ENCODE data around the gene LYZL1. TPM values are rescaled to one million over a fixed set of nuclear protein-coding genes. Genes with fewer than 3 reads are reported as not detected.

Gene LYZL1
- polyA plus RNA-seq, 1 donor from 2014 or later = not detected

GRCh38 chr10:29270883-29271282 is 18.0 kb upstream of the LYZL1 start:
- no peak for TF ChIP-seq REST (IDR thresholded peaks at IDR 0.05; ENCODE audit: borderline replicate concordance)
- no peak for TF ChIP-seq POLR2AphosphoS5 (IDR thresholded peaks at IDR 0.05)
- no peak for TF ChIP-seq EP300 (conservative IDR thresholded peaks at IDR 0.05; ENCODE audit: poor library complexity, severe bottlenecking)
- no peak for TF ChIP-seq RAD21 (conservative IDR thresholded peaks at IDR 0.05)
- no peak for TF ChIP-seq MXI1 (conservative IDR thresholded peaks at IDR 0.05; ENCODE audit: poor library complexity, severe bottlenecking)
- TF ChIP-seq EZH2 (IDR thresholded peaks at IDR 0.05; ENCODE audit: borderline replicate concordance, insufficient read depth, low read length, poor library complexity, severe bottlenecking) = no peak
- no peak for TF ChIP-seq TAF1 (IDR thresholded peaks at IDR 0.05; ENCODE audit: low read depth)
- no peak for TF ChIP-seq CTCF (IDR thresholded peaks at IDR 0.05; ENCODE audit: poor library complexity, severe bottlenecking)
- no peaks in the 10 kb centered on the region for H3K27me3 ChIP-seq (ENCODE audit: insufficient read depth, low read depth, low read length)
- H3K79me2 ChIP-seq (replicated peaks; ENCODE audit: insufficient read depth, low read length) = no peaks in the 10 kb centered on the region
- H3K27ac ChIP-seq (ENCODE audit: low read length) = no peak overlapping the region
- H3K9me2 ChIP-seq (ENCODE audit: insufficient read depth, low read length) = no peaks in the 10 kb centered on the region
- H3K4me3 ChIP-seq (ENCODE audit: low read length) = no peak overlapping the region
- no peak overlapping the region for H3K9ac ChIP-seq (ENCODE audit: low read length)
- H3K9me3 ChIP-seq (ENCODE audit: low read length) = no peaks in the 10 kb centered on the region
- no peaks in the 10 kb centered on the region for H3F3A ChIP-seq (ENCODE audit: insufficient read depth, low read length, poor library complexity, severe bottlenecking)
- no peak overlapping the region for H3K4me2 ChIP-seq (ENCODE audit: low read length)
- H4K20me1 ChIP-seq (ENCODE audit: insufficient read depth) = no peaks in the 10 kb centered on the region
- H3K36me3 ChIP-seq (ENCODE audit: insufficient read depth, low read length) = no peaks in the 10 kb centered on the region
- no peak overlapping the region for H2AFZ ChIP-seq (ENCODE audit: low read depth, low read length)

GRCh38 chr10:29271877-29272276 is 17.0 kb upstream of the LYZL1 start:
- Histone ChIP-seq H3K4me2 (ENCODE audit: low read length) (no peak overlapping the region), H3K4me3 (ENCODE audit: low read length) (no peak overlapping the region), H2AFZ (ENCODE audit: low read depth, low read length) (no peak overlapping the region), H3K27ac (ENCODE audit: low read length) (no peak overlapping the region), H3K36me3 (ENCODE audit: insufficient read depth, low read length) (no peaks in the 10 kb centered on the region), H3K9me3 (ENCODE audit: low read length) (no peaks in the 10 kb centered on the region), H3K79me2 (replicated peaks; ENCODE audit: insufficient read depth, low read length) (no peaks in the 10 kb centered on the region), H3K9me2 (ENCODE audit: insufficient read depth, low read length) (no peaks in the 10 kb centered on the region), H3F3A (ENCODE audit: insufficient read depth, low read length, poor library complexity, severe bottlenecking) (no peaks in the 10 kb centered on the region), H3K9ac (ENCODE audit: low read length) (no peak overlapping the region), H4K20me1 (ENCODE audit: insufficient read depth) (no peaks in the 10 kb centered on the region), H3K27me3 (ENCODE audit: insufficient read depth, low read depth, low read length) (no peaks in the 10 kb centered on the region)
- TF ChIP-seq TAF1 (IDR thresholded peaks at IDR 0.05; ENCODE audit: low read depth) (no peak), EP300 (conservative IDR thresholded peaks at IDR 0.05; ENCODE audit: poor library complexity, severe bottlenecking) (no peak), EZH2 (IDR thresholded peaks at IDR 0.05; ENCODE audit: borderline replicate concordance, insufficient read depth, low read length, poor library complexity, severe bottlenecking) (no peak), SMC3 (conservative IDR thresholded peaks at IDR 0.05; ENCODE audit: poor library complexity) (no peak), CTCF (IDR thresholded peaks at IDR 0.05; ENCODE audit: poor library complexity, severe bottlenecking) (no peak), MXI1 (conservative IDR thresholded peaks at IDR 0.05; ENCODE audit: poor library complexity, severe bottlenecking) (no peak), RAD21 (conservative IDR thresholded peaks at IDR 0.05) (no peak), REST (IDR thresholded peaks at IDR 0.05; ENCODE audit: borderline replicate concordance) (no peak), POLR2AphosphoS5 (IDR thresholded peaks at IDR 0.05) (no peak)
